Measurements from ENCODE around the gene NBAS.
"Not testable (repeated sequence)": the region's sequence is repeated elsewhere in the genome, so short reads cannot be mapped to it uniquely, and the experiment has no call there.

NBAS gene

GRCh38 chr2:15404511-15404910 is 156.6 kb downstream of the NBAS start:
- not testable (repeated sequence) for H2BK120ac ChIP-seq (ENCODE audit: low read depth, low read length); H3K18ac ChIP-seq (ENCODE audit: low read depth in 1 of 2, low read length in 2 of 2); H4K91ac ChIP-seq (ENCODE audit: low read length); DNase-seq; H3K23ac ChIP-seq (ENCODE audit: low read length in 2 of 2); H2BK12ac ChIP-seq (ENCODE audit: low read length in 2 of 2); H3K4me2 ChIP-seq (ENCODE audit: low read length, poor library complexity, severe bottlenecking); H2AFZ ChIP-seq (ENCODE audit: low read depth, low read length); H2AK5ac ChIP-seq (ENCODE audit: low read length, severe bottlenecking); H2BK15ac ChIP-seq (ENCODE audit: low read depth, poor library complexity, severe bottlenecking); H3K27me3 ChIP-seq (ENCODE audit: control insufficient read depth in 1 of 2, insufficient read depth in 1 of 2, low read length in 2 of 2); H3K79me1 ChIP-seq (replicated peaks; ENCODE audit: low read length, poor library complexity, severe bottlenecking); H3K4ac ChIP-seq (ENCODE audit: low read depth in 1 of 2, low read length in 2 of 2); H4K8ac ChIP-seq (ENCODE audit: low read length); H3K4me1 ChIP-seq (ENCODE audit: control insufficient read depth, insufficient read depth, low read depth, low read length); H3K4me3 ChIP-seq (ENCODE audit: insufficient read depth in 1 of 2, low read depth in 1 of 2, low read length in 2 of 2); H3K9me3 ChIP-seq (ENCODE audit: control insufficient read depth, low read length); H3K27ac ChIP-seq (ENCODE audit: low read length, poor library complexity, severe bottlenecking); H2BK5ac ChIP-seq (ENCODE audit: low read depth, low read length, poor library complexity, severe bottlenecking); H3K9ac ChIP-seq (ENCODE audit: low read length); H3K14ac ChIP-seq (ENCODE audit: low read length in 2 of 2)
- 92% methylated on average over 9 of the region's 9 CpGs for WGBS
- peaks cover 0 to 27% of the 10 kb centered on the region in 2 experiments for H3K36me3 ChIP-seq (ENCODE audit: control insufficient read depth in 1 of 2, insufficient read depth in 2 of 2, low read depth in 1 of 2, low read length in 2 of 2)

- Histone ChIP-seq H2BK120ac (ENCODE audit: low read depth, low read length) (no peak overlapping the region), H3K9ac (ENCODE audit: low read length) (no peak overlapping the region), H4K8ac (ENCODE audit: low read length) (no peak overlapping the region), H3K27ac (ENCODE audit: low read length, poor library complexity, severe bottlenecking) (no peak overlapping the region), H3K4me1 (ENCODE audit: control insufficient read depth, insufficient read depth, low read depth, low read length) (no peaks in the 10 kb centered on the region), H3K9me3 (ENCODE audit: control insufficient read depth, low read length) (peaks cover 6% of the 10 kb centered on the region), H3K18ac (ENCODE audit: low read depth in 1 of 2, low read length in 2 of 2) (no peak overlapping the region), H2AK5ac (ENCODE audit: low read length, severe bottlenecking) (no peak overlapping the region), H3K23ac (ENCODE audit: low read length in 2 of 2) (no peak overlapping the region), H3K4ac (ENCODE audit: low read depth in 1 of 2, low read length in 2 of 2) (no peak overlapping the region), H3K4me3 (ENCODE audit: insufficient read depth in 1 of 2, low read depth in 1 of 2, low read length in 2 of 2) (no peak overlapping the region), H3K36me3 (ENCODE audit: control insufficient read depth in 1 of 2, insufficient read depth in 2 of 2, low read depth in 1 of 2, low read length in 2 of 2) (peaks cover 4 to 37% of the 10 kb centered on the region in 2 experiments), H2AFZ (ENCODE audit: low read depth, low read length) (no peak overlapping the region), H2BK12ac (ENCODE audit: low read length in 2 of 2) (no peak overlapping the region), H2BK5ac (ENCODE audit: low read depth, low read length, poor library complexity, severe bottlenecking) (no peak overlapping the region), H4K91ac (ENCODE audit: low read length) (no peak overlapping the region), H3K14ac (ENCODE audit: low read length in 2 of 2) (no peak overlapping the region), H3K79me1 (replicated peaks; ENCODE audit: low read length, poor library complexity, severe bottlenecking) (peaks cover 2% of the 10 kb centered on the region), H3K27me3 (ENCODE audit: control insufficient read depth in 1 of 2, insufficient read depth in 1 of 2, low read length in 2 of 2) (no peaks in the 10 kb centered on the region), H2BK15ac (ENCODE audit: low read depth, poor library complexity, severe bottlenecking) (no peak overlapping the region), H3K4me2 (ENCODE audit: low read length, poor library complexity, severe bottlenecking) (no peak overlapping the region)
- WGBS, result 100% methylated on average over 1 of the region's 5 CpGs
- DNase-seq, result no peak
Measured at GRCh38 chr2:15400240-15400826, 160.8 kb downstream of the NBAS start.

DNA sequence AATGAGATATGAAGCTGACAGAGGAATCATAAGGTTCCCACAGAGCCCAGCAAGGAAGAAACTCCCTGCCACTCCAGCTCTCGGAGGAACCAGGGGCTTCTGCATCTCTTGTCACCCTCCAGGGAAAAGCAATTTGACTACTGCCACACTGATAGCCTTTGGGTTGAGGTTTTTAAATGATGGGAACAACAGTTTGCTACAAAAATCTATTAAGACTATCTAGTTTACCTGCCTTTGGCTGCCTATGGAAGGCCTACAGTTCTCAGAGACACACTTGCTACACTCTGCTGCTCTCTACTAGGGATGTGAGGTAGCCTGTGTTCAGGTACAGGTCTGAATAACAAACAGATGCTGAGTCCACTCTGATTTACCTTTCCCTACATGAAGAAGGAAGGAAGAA is 161.9 kb downstream of the NBAS start:
- H3K14ac ChIP-seq (ENCODE audit: low read length in 2 of 2), result no peak overlapping the region
- no peak overlapping the region for H3K4me2 ChIP-seq (ENCODE audit: low read length, poor library complexity, severe bottlenecking)
- no peak overlapping the region for H3K18ac ChIP-seq (ENCODE audit: low read depth in 1 of 2, low read length in 2 of 2)
- H3K79me1 ChIP-seq (replicated peaks; ENCODE audit: low read length, poor library complexity, severe bottlenecking), result peaks cover 2% of the 10 kb centered on the region
- H3K36me3 ChIP-seq (ENCODE audit: control insufficient read depth in 1 of 2, insufficient read depth in 2 of 2, low read depth in 1 of 2, low read length in 2 of 2), result peaks cover 4 to 42% of the 10 kb centered on the region in 2 experiments
- WGBS, result 100% methylated on average over 1 of the region's 1 CpG
- no peaks in the 10 kb centered on the region for H3K4me1 ChIP-seq (ENCODE audit: control insufficient read depth, insufficient read depth, low read depth, low read length)
- no peak overlapping the region for H3K23ac ChIP-seq (ENCODE audit: low read length in 2 of 2)
- no peak overlapping the region for H2AFZ ChIP-seq (ENCODE audit: low read depth, low read length)
- H3K9me3 ChIP-seq (ENCODE audit: control insufficient read depth, low read length), result peaks cover 6% of the 10 kb centered on the region
- H4K8ac ChIP-seq (ENCODE audit: low read length), result no peak overlapping the region
- H2AK5ac ChIP-seq (ENCODE audit: low read length, severe bottlenecking), result no peak overlapping the region
- H3K4ac ChIP-seq (ENCODE audit: low read depth in 1 of 2, low read length in 2 of 2), result no peak overlapping the region
- H2BK120ac ChIP-seq (ENCODE audit: low read depth, low read length), result no peak overlapping the region
- H3K4me3 ChIP-seq (ENCODE audit: insufficient read depth in 1 of 2, low read depth in 1 of 2, low read length in 2 of 2), result no peak overlapping the region
- no peak for DNase-seq
- no peak overlapping the region for H3K9ac ChIP-seq (ENCODE audit: low read length)
- H2BK15ac ChIP-seq (ENCODE audit: low read depth, poor library complexity, severe bottlenecking), result no peak overlapping the region
- no peak overlapping the region for H2BK5ac ChIP-seq (ENCODE audit: low read depth, low read length, poor library complexity, severe bottlenecking)
- H3K27me3 ChIP-seq (ENCODE audit: control insufficient read depth in 1 of 2, insufficient read depth in 1 of 2, low read length in 2 of 2), result no peaks in the 10 kb centered on the region
- H2BK12ac ChIP-seq (ENCODE audit: low read length in 2 of 2), result no peak overlapping the region
- no peak overlapping the region for H3K27ac ChIP-seq (ENCODE audit: low read length, poor library complexity, severe bottlenecking)
- H4K91ac ChIP-seq (ENCODE audit: low read length), result no peak overlapping the region

DNA sequence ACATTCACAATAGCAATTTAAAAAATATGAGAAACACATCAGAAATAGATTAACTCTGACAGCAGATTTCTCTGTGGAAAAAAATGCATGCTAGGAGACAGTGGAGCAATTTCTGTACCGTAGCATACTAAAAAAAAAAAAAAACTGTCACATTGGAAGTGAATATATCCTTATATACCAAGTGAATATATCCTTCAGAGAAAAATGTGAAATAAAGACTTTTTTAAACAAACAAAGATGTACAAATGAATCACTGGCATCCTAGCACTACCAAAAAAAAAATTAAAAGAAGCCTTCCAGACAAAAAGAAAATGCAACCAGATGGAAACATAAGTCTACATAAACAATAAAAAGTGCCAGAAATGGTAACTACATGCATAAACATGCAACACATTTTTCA is 169.4 kb downstream of the NBAS start:
- H3K18ac ChIP-seq (ENCODE audit: low read depth in 1 of 2, low read length in 2 of 2), result no peak overlapping the region
- no CpG with 5 or more reads among the region's 1 CpG for WGBS
- no peak for DNase-seq
- no peak overlapping the region for H3K4me3 ChIP-seq (ENCODE audit: insufficient read depth in 1 of 2, low read depth in 1 of 2, low read length in 2 of 2)
- H3K4me2 ChIP-seq (ENCODE audit: low read length, poor library complexity, severe bottlenecking), result no peak overlapping the region
- H2BK15ac ChIP-seq (ENCODE audit: low read depth, poor library complexity, severe bottlenecking), result no peak overlapping the region
- no peak overlapping the region for H2BK120ac ChIP-seq (ENCODE audit: low read depth, low read length)
- no peak overlapping the region for H4K91ac ChIP-seq (ENCODE audit: low read length)
- H3K23ac ChIP-seq (ENCODE audit: low read length in 2 of 2), result no peak overlapping the region
- no peak overlapping the region for H2AK5ac ChIP-seq (ENCODE audit: low read length, severe bottlenecking)
- no peak overlapping the region for H2BK5ac ChIP-seq (ENCODE audit: low read depth, low read length, poor library complexity, severe bottlenecking)
- no peak overlapping the region for H3K9ac ChIP-seq (ENCODE audit: low read length)
- no peaks in the 10 kb centered on the region for H3K79me1 ChIP-seq (replicated peaks; ENCODE audit: low read length, poor library complexity, severe bottlenecking)
- H3K14ac ChIP-seq (ENCODE audit: low read length in 2 of 2), result no peak overlapping the region
- no peaks in the 10 kb centered on the region for H3K4me1 ChIP-seq (ENCODE audit: control insufficient read depth, insufficient read depth, low read depth, low read length)
- H4K8ac ChIP-seq (ENCODE audit: low read length), result no peak overlapping the region
- no peak overlapping the region for H2AFZ ChIP-seq (ENCODE audit: low read depth, low read length)
- H3K27me3 ChIP-seq (ENCODE audit: control insufficient read depth in 1 of 2, insufficient read depth in 1 of 2, low read length in 2 of 2), result no peaks in the 10 kb centered on the region
- H3K27ac ChIP-seq (ENCODE audit: low read length, poor library complexity, severe bottlenecking), result no peak overlapping the region
- H2BK12ac ChIP-seq (ENCODE audit: low read length in 2 of 2), result no peak overlapping the region
- H3K9me3 ChIP-seq (ENCODE audit: control insufficient read depth, low read length), result peaks cover under 1% of the 10 kb centered on the region
- peaks cover 0 to 43% of the 10 kb centered on the region in 2 experiments for H3K36me3 ChIP-seq (ENCODE audit: control insufficient read depth in 1 of 2, insufficient read depth in 2 of 2, low read depth in 1 of 2, low read length in 2 of 2)
- H3K4ac ChIP-seq (ENCODE audit: low read depth in 1 of 2, low read length in 2 of 2), result no peak overlapping the region
